ENCODE data around the gene GID8.

Gene GID8

GRCh38 chr20:62906209-62906608 is 31.7 kb upstream of the GID8 start:
- H3K36me3 ChIP-seq (ENCODE audit: control insufficient read depth, insufficient read depth, low read length), result peaks cover 99% of the 10 kb centered on the region
- H3K27ac ChIP-seq (ENCODE audit: low read depth, low read length), result no peak overlapping the region
- H3K9me3 ChIP-seq (ENCODE audit: control insufficient read depth, insufficient read depth, low read depth, low read length), result no peaks in the 10 kb centered on the region
- H3K4me3 ChIP-seq (ENCODE audit: low read depth, low read length), result no peak overlapping the region
- no peak overlapping the region for H3K9ac ChIP-seq (ENCODE audit: low read length)
- peaks cover 5% of the 10 kb centered on the region; the same call in 1 of the 2 replicates for H3K4me1 ChIP-seq (ENCODE audit: control insufficient read depth, insufficient read depth, low read length)
- no peaks in the 10 kb centered on the region for H3K27me3 ChIP-seq (ENCODE audit: control insufficient read depth, insufficient read depth, low read length)

GRCh38 chr20:62906647-62907375 is 31.1 kb upstream of the GID8 start:
- no peak overlapping the region for H3K9ac ChIP-seq (ENCODE audit: low read length)
- peaks cover 2% of the 10 kb centered on the region; the same call in 1 of the 2 replicates for H3K4me1 ChIP-seq (ENCODE audit: control insufficient read depth, insufficient read depth, low read length)
- H3K27me3 ChIP-seq (ENCODE audit: control insufficient read depth, insufficient read depth, low read length), result no peaks in the 10 kb centered on the region
- peaks cover 100% of the 10 kb centered on the region for H3K36me3 ChIP-seq (ENCODE audit: control insufficient read depth, insufficient read depth, low read length)
- no peaks in the 10 kb centered on the region for H3K9me3 ChIP-seq (ENCODE audit: control insufficient read depth, insufficient read depth, low read depth, low read length)
- no peak overlapping the region for H3K27ac ChIP-seq (ENCODE audit: low read depth, low read length)
- H3K4me3 ChIP-seq (ENCODE audit: low read depth, low read length), result no peak overlapping the region

- H3K27me3 ChIP-seq (ENCODE audit: control insufficient read depth, insufficient read depth, low read length), result no peaks in the 10 kb centered on the region
- peaks cover 2% of the 10 kb centered on the region; the same call in 1 of the 2 replicates for H3K4me1 ChIP-seq (ENCODE audit: control insufficient read depth, insufficient read depth, low read length)
- H3K9ac ChIP-seq (ENCODE audit: low read length), result no peak overlapping the region
- no peak overlapping the region for H3K4me3 ChIP-seq (ENCODE audit: low read depth, low read length)
- H3K27ac ChIP-seq (ENCODE audit: low read depth, low read length), result no peak overlapping the region
- H3K36me3 ChIP-seq (ENCODE audit: control insufficient read depth, insufficient read depth, low read length), result peaks cover 99% of the 10 kb centered on the region
- H3K9me3 ChIP-seq (ENCODE audit: control insufficient read depth, insufficient read depth, low read depth, low read length), result no peaks in the 10 kb centered on the region
Observed at GRCh38 chr20:62907384-62908317, 30.3 kb upstream of the GID8 start.

- Histone ChIP-seq H3K9me3 (ENCODE audit: control insufficient read depth, insufficient read depth, low read depth, low read length) (no peaks in the 10 kb centered on the region), H3K27me3 (ENCODE audit: control insufficient read depth, insufficient read depth, low read length) (no peaks in the 10 kb centered on the region), H3K9ac (ENCODE audit: low read length) (no peak overlapping the region), H3K4me3 (ENCODE audit: low read depth, low read length) (no peak overlapping the region), H3K27ac (ENCODE audit: low read depth, low read length) (no peak overlapping the region), H3K36me3 (ENCODE audit: control insufficient read depth, insufficient read depth, low read length) (peaks cover 98% of the 10 kb centered on the region), H3K4me1 (ENCODE audit: control insufficient read depth, insufficient read depth, low read length) (peaks cover 4% of the 10 kb centered on the region; the same call in 1 of the 2 replicates)
Observed at GRCh38 chr20:62908971-62909791, 28.8 kb upstream of the GID8 start.

DNA sequence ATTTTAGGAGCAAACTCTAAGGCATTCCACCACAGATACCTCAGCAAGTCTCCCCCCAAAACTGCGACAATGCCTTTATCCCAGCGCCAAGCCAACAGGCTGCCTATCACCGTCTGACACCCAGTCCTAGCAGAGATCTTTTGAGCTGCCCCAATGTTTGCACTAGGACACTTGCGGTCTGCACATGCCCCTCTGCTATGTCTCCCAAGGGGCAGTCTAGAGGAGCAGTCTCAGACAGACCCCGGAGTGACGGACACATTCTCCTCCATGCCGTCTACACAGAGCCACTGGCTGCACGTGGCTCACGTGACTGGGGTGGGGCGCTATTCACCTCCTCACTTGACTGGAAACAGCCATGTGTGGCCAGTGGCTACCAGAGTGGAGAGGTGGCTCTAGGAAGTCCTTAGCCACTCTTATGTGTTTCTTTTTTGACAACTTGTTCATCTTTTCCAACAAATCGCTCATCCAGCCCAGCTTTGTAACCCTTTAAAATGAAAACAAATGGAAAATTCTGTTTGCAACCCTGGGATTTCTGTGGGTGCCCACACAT is 27.7 kb upstream of the GID8 start:
- Histone ChIP-seq H3K9me3 (ENCODE audit: control insufficient read depth, insufficient read depth, low read depth, low read length) (no peaks in the 10 kb centered on the region), H3K27me3 (ENCODE audit: control insufficient read depth, insufficient read depth, low read length) (no peaks in the 10 kb centered on the region), H3K36me3 (ENCODE audit: control insufficient read depth, insufficient read depth, low read length) (peaks cover 90% of the 10 kb centered on the region), H3K27ac (ENCODE audit: low read depth, low read length) (no peak overlapping the region), H3K4me1 (ENCODE audit: control insufficient read depth, insufficient read depth, low read length) (peaks cover 15% of the 10 kb centered on the region), H3K9ac (ENCODE audit: low read length) (no peak overlapping the region), H3K4me3 (ENCODE audit: low read depth, low read length) (no peak overlapping the region)

DNA sequence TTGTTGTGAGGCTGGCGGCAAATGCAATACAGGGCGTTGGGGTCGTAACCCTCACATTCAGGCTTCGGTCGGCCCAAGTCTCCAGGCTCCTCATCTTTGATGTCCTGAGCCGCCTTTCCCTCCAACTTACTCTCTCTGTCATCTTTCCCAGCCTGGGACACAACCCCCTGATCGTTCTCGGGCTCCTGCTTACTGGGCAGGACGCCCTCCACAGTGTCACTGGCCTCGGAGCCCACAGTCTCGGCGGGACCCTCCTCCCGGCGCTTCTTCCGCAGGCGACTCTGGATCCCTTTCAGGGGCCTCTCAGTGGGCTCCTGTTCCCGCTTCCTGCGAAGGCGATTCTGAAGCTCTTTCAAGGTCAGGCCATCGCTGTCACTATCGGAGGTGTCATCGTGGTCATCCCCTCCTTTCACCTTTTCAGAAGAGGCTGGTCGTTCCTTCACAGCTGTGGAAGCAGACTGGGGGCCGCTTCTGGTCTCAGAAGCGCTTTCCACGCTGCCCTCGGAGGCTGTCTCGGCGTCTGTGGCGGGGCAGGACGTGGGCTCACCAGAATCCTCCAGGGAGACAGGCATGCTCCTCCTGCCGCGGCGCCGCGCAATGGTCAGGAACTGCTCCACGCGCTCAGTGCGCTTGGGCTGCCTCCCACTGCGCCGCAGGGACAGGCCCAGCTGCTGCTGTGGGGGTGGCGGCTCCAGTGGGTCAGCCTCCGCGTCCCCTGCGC is 27.0 kb upstream of the GID8 start:
- Histone ChIP-seq H3K9ac (ENCODE audit: low read length) (no peak overlapping the region), H3K4me3 (ENCODE audit: low read depth, low read length) (no peak overlapping the region), H3K4me1 (ENCODE audit: control insufficient read depth, insufficient read depth, low read length) (peaks cover 21% of the 10 kb centered on the region), H3K9me3 (ENCODE audit: control insufficient read depth, insufficient read depth, low read depth, low read length) (no peaks in the 10 kb centered on the region), H3K27ac (ENCODE audit: low read depth, low read length) (no peak overlapping the region), H3K27me3 (ENCODE audit: control insufficient read depth, insufficient read depth, low read length) (no peaks in the 10 kb centered on the region), H3K36me3 (ENCODE audit: control insufficient read depth, insufficient read depth, low read length) (peaks cover 84% of the 10 kb centered on the region)

DNA sequence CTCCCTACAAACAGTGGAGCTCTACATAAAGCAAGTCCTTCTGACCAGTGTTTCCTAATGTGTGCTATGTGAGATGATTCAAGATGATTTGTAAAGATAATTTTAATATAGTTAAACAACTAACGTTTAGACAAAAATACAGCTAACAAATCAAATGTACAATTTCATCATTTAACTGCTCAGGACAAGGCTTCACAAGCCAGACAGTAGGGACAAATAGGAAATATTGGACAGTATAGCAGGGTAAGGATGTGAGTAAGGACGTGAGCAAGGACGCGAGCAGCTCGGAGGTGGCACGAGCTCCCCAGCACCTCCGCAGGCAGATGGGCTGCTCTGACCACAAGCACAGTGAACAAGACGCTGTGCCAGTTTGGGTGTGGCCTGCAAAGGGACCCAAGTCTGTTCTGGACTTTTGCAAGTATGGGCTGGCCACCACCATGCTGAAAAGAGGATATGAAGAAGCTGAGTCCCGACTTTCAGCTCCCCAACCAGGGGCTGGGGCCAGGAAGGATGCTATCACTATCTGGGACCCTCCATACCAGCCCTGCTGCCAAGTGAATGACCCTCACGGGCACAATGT is 26.2 kb upstream of the GID8 start:
- Histone ChIP-seq H3K36me3 (ENCODE audit: control insufficient read depth, insufficient read depth, low read length) (peaks cover 75% of the 10 kb centered on the region), H3K27me3 (ENCODE audit: control insufficient read depth, insufficient read depth, low read length) (no peaks in the 10 kb centered on the region), H3K9ac (ENCODE audit: low read length) (no peak overlapping the region), H3K9me3 (ENCODE audit: control insufficient read depth, insufficient read depth, low read depth, low read length) (no peaks in the 10 kb centered on the region), H3K27ac (ENCODE audit: low read depth, low read length) (no peak overlapping the region), H3K4me1 (ENCODE audit: control insufficient read depth, insufficient read depth, low read length) (peaks cover 30% of the 10 kb centered on the region), H3K4me3 (ENCODE audit: low read depth, low read length) (no peak overlapping the region)

GRCh38 chr20:62913043-62913630 is 24.8 kb upstream of the GID8 start:
- no peaks in the 10 kb centered on the region for H3K9me3 ChIP-seq (ENCODE audit: control insufficient read depth, insufficient read depth, low read depth, low read length)
- no peak overlapping the region for H3K27ac ChIP-seq (ENCODE audit: low read depth, low read length)
- no peak overlapping the region for H3K9ac ChIP-seq (ENCODE audit: low read length)
- peaks cover 62% of the 10 kb centered on the region for H3K36me3 ChIP-seq (ENCODE audit: control insufficient read depth, insufficient read depth, low read length)
- peaks cover 43% of the 10 kb centered on the region for H3K4me1 ChIP-seq (ENCODE audit: control insufficient read depth, insufficient read depth, low read length)
- no peaks in the 10 kb centered on the region for H3K27me3 ChIP-seq (ENCODE audit: control insufficient read depth, insufficient read depth, low read length)
- no peak overlapping the region for H3K4me3 ChIP-seq (ENCODE audit: low read depth, low read length)

DNA sequence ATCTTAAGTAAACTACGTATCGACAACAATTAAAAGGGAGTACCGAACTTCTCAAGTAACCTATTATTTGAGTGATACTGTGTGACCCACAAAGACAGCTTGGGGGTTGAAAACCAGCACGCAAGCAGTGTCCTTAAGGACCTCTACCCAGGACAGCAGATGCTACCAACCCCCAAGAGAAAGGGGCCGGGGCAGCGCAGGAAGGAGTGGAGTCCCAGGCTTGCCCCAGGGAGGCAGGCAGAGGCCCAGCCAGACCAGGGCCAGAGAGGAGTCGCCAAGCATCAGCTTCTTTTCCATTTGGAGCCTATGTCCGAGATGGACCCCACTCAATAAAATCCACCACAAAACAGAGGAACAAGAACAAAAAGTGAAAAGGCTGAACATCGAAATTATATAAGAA is 23.5 kb upstream of the GID8 start:
- H3K36me3 ChIP-seq (ENCODE audit: control insufficient read depth, insufficient read depth, low read length), result peaks cover 49% of the 10 kb centered on the region
- no peak overlapping the region for H3K9ac ChIP-seq (ENCODE audit: low read length)

More for the DNA sequence above, 23.5 kb upstream of the GID8 start:
- no peaks in the 10 kb centered on the region for H3K27me3 ChIP-seq (ENCODE audit: control insufficient read depth, insufficient read depth, low read length)
- peaks cover 52% of the 10 kb centered on the region for H3K4me1 ChIP-seq (ENCODE audit: control insufficient read depth, insufficient read depth, low read length)
- H3K9me3 ChIP-seq (ENCODE audit: control insufficient read depth, insufficient read depth, low read depth, low read length), result no peaks in the 10 kb centered on the region
- no peak overlapping the region for H3K27ac ChIP-seq (ENCODE audit: low read depth, low read length)
- no peak overlapping the region for H3K4me3 ChIP-seq (ENCODE audit: low read depth, low read length)

All from HUES6 (cell line).